ENCODE data around the gene NEK11. TPM values are rescaled to one million over a fixed set of nuclear protein-coding genes. Genes with fewer than 3 reads are reported as not detected.

The NEK11 gene
- total RNA-seq, 1 experiment from 2014 or later, result 9.5 TPM

DNA sequence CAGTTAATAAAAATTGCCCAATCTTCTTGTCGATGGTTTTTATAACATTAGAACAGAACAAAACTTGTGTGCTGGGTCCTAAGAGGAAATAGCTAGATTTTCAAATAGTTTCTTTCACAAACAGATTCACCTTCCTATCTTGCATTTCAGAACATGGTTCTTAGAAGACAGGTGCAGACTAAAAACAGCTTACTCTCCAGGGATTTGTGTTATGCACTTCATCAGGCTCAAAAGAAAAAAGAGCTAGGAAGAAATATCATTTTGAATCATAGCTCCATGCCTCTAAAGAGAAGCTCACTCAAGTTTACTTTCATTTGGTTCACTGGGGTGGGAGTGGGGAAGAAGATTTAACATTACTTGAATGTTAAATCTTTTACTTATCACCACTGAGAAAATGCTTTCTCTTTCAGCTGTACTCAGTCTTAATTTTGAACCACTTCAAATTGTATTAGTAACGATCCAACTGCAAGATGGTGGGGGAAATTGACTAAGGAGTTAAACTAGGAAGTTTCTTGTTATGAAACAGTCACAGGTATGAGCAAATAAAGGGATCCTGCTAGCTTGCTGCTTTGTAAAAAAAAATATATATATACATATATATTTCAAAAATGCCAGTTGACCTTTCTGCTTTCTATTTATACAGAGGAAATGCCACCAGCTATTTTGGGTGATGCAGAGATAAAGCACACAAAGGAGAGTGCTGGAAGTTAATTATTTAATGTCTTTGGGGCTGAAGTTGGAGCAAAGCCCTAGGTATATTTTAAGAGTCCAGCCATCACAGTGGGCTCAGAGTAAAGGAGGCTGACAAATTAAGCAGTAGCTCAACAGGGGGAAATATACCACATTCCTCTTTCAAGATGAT is 326.6 kb downstream of the NEK11 start:
- intact Hi-C loops (cut with micrococcal nuclease; ENCODE audit: unreplicated experiment), result no loop called here
- DNase-seq (ENCODE audit: low read depth, low spot score) (no peak), ATAC-seq (no peak)
- POLR2A ChIA-PET, result no interaction called here
- no peaks in the 10 kb centered on the region; the same call in 1 of the 2 replicates for H3K4me1 ChIP-seq (ENCODE audit: control insufficient read depth, insufficient read depth, low read length)
- H3K4me3 ChIP-seq (ENCODE audit: low read depth in 2 of 2, low read length in 2 of 2), result no peak overlapping the region
- BruUV-seq (replicated peaks), result no TSS peak
- no peak for TF ChIP-seq TCF7L2 (IDR thresholded peaks at IDR 0.05; ENCODE audit: low read depth, low read length)
- TF ChIP-seq, protein P1, sequence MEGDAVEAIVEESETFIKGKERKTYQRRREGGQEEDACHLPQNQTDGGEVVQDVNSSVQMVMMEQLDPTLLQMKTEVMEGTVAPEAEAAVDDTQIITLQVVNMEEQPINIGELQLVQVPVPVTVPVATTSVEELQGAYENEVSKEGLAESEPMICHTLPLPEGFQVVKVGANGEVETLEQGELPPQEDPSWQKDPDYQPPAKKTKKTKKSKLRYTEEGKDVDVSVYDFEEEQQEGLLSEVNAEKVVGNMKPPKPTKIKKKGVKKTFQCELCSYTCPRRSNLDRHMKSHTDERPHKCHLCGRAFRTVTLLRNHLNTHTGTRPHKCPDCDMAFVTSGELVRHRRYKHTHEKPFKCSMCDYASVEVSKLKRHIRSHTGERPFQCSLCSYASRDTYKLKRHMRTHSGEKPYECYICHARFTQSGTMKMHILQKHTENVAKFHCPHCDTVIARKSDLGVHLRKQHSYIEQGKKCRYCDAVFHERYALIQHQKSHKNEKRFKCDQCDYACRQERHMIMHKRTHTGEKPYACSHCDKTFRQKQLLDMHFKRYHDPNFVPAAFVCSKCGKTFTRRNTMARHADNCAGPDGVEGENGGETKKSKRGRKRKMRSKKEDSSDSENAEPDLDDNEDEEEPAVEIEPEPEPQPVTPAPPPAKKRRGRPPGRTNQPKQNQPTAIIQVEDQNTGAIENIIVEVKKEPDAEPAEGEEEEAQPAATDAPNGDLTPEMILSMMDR (IDR thresholded peaks at IDR 0.05), result no peak
- TF ChIP-seq POLR2AphosphoS5 (IDR thresholded peaks at IDR 0.05; ENCODE audit: low read depth, low read length), result no peak
- TF ChIP-seq, protein P2, sequence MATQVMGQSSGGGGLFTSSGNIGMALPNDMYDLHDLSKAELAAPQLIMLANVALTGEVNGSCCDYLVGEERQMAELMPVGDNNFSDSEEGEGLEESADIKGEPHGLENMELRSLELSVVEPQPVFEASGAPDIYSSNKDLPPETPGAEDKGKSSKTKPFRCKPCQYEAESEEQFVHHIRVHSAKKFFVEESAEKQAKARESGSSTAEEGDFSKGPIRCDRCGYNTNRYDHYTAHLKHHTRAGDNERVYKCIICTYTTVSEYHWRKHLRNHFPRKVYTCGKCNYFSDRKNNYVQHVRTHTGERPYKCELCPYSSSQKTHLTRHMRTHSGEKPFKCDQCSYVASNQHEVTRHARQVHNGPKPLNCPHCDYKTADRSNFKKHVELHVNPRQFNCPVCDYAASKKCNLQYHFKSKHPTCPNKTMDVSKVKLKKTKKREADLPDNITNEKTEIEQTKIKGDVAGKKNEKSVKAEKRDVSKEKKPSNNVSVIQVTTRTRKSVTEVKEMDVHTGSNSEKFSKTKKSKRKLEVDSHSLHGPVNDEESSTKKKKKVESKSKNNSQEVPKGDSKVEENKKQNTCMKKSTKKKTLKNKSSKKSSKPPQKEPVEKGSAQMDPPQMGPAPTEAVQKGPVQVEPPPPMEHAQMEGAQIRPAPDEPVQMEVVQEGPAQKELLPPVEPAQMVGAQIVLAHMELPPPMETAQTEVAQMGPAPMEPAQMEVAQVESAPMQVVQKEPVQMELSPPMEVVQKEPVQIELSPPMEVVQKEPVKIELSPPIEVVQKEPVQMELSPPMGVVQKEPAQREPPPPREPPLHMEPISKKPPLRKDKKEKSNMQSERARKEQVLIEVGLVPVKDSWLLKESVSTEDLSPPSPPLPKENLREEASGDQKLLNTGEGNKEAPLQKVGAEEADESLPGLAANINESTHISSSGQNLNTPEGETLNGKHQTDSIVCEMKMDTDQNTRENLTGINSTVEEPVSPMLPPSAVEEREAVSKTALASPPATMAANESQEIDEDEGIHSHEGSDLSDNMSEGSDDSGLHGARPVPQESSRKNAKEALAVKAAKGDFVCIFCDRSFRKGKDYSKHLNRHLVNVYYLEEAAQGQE (IDR thresholded peaks at IDR 0.05; ENCODE audit: insufficient read depth in 1 of 2, low read depth in 2 of 2, low read length in 1 of 2), result no peak
- TF ChIP-seq SIN3A (IDR thresholded peaks at IDR 0.05; ENCODE audit: borderline replicate concordance, insufficient read depth, low read depth, low read length), result no peak
- no peaks in the 10 kb centered on the region for H3K27me3 ChIP-seq (ENCODE audit: control insufficient read depth, insufficient read depth, low read length)
- H3K36me3 ChIP-seq (ENCODE audit: control insufficient read depth, insufficient read depth, low read length), result no peaks in the 10 kb centered on the region
- CTCF ChIA-PET, result interaction anchor here (0.7 kb wide), 1 partner anchor 14 kb away, joined by 3 read pairs; no protein-coding TSS in a partner anchor
- in situ Hi-C loops (cut with HindIII; ENCODE audit: low pct_unique_long_range_greater_than_20kb, low sequenced_read_pairs), result no loop called here
- no peaks in the 10 kb centered on the region for H3K9me3 ChIP-seq (ENCODE audit: control insufficient read depth, insufficient read depth, low read depth, low read length)
- H3K27ac ChIP-seq (ENCODE audit: low read length), result no peak overlapping the region

DNA sequence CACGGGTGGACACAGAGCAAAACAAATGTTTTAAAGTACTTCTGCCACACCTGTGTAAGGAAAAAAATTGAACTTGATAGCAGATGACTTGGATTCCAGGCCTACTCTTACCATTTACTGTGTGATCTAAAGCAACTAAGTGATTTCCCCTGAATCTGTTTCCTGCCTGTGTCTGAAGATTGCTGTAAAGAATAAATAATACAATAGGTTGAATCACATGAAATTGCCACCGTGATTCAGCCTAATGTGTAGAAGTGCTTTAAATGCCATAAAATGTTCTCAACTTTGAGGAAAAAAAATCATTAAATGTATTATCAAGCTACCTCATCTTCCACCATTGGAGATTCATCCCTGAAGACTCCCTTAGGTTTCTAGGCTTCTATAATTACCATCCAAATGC is 327.3 kb downstream of the NEK11 start:
- ATAC-seq (no peak), DNase-seq (ENCODE audit: low read depth, low spot score) (no peak)
- TF ChIP-seq SIN3A (IDR thresholded peaks at IDR 0.05; ENCODE audit: borderline replicate concordance, insufficient read depth, low read depth, low read length), result no peak
- TF ChIP-seq, protein P1 (IDR thresholded peaks at IDR 0.05), result no peak
- in situ Hi-C loops (cut with HindIII; ENCODE audit: low pct_unique_long_range_greater_than_20kb, low sequenced_read_pairs), result no loop called here
- Histone ChIP-seq H3K4me1 (ENCODE audit: control insufficient read depth, insufficient read depth, low read length) (no peaks in the 10 kb centered on the region; the same call in 1 of the 2 replicates), H3K9me3 (ENCODE audit: control insufficient read depth, insufficient read depth, low read depth, low read length) (no peaks in the 10 kb centered on the region), H3K36me3 (ENCODE audit: control insufficient read depth, insufficient read depth, low read length) (no peaks in the 10 kb centered on the region), H3K4me3 (ENCODE audit: low read depth in 2 of 2, low read length in 2 of 2) (no peak overlapping the region), H3K27me3 (ENCODE audit: control insufficient read depth, insufficient read depth, low read length) (no peaks in the 10 kb centered on the region), H3K27ac (ENCODE audit: low read length) (no peak overlapping the region)
- ChIA-PET CTCF (interaction anchor here (0.7 to 0.8 kb wide), 2 partner anchors 10 to 14 kb away, joined by 3 read pairs; no protein-coding TSS in a partner anchor), POLR2A (no interaction called here)
- intact Hi-C loops (cut with micrococcal nuclease; ENCODE audit: unreplicated experiment), result no loop called here
- BruUV-seq (replicated peaks), result no TSS peak

Measured in Panc1 (cell line).